Activated naive CD4-positive, alpha-beta T cell treated with anti-CD3 and anti-CD28 coated beads, Interleukin-2, amount 50 U/mL, for 72 hours (primary cell): ENCODE data around the gene AGBL4. TPM values are rescaled to one million over a fixed set of nuclear protein-coding genes. Genes with fewer than 3 reads are reported as not detected.

Source experiments
- ATAC-seq, 2 donors: fragments of 150-1000 bp; cut with Tn5 transposase; 2 replicates each; pipeline ENCODE4 v1.10.0; 2021; ENCODE audit warnings: mild to moderate bottlenecking in 2 of 2, moderate library complexity in 2 of 2
- DNase-seq, 2 donors: peaks; one replicate each; pipeline ENCODE4 v3.0.0; 2021 to 2022; ENCODE audit warnings: low spot score in 2 of 2
- H3K27ac Mint-ChIP-seq, 2 donors: one replicate each; pipeline ENCODE4 v1.8.0; 2022; ENCODE audit warnings: mild to moderate bottlenecking in 2 of 2, mixed read lengths in 2 of 2
- H3K36me3 Mint-ChIP-seq, 2 donors: one replicate each; pipeline ENCODE4 v1.8.0; 2022; ENCODE audit warnings: mixed read lengths in 2 of 2
- H3K9me3 Mint-ChIP-seq, 2 donors: one replicate each; pipeline ENCODE4 v1.8.0; 2022; ENCODE audit warnings: mixed read lengths in 2 of 2
- total RNA-seq, 2 donors: library from RNA; stranded (reverse); gene quantifications; one replicate each; pipeline ENCODE4 v1.2.3, GENCODE V29; 2022

The AGBL4 gene
- total RNA-seq, 2 donors from 2014 or later: 0.19 TPM; not detected in 1

- no peak overlapping the region for H3K27ac Mint-ChIP-seq
- ATAC-seq: no peak
- H3K36me3 Mint-ChIP-seq: no peaks in the 10 kb centered on the region
- no peaks in the 10 kb centered on the region for H3K9me3 Mint-ChIP-seq
- no peak for DNase-seq
Observed at GRCh38 chr1:48595613-48596012, 1428.1 kb downstream of the AGBL4 start.

- ATAC-seq (no peak), DNase-seq (no peak)
- no peak overlapping the region for H3K27ac Mint-ChIP-seq
- H3K9me3 Mint-ChIP-seq: no peaks in the 10 kb centered on the region
- no peaks in the 10 kb centered on the region for H3K36me3 Mint-ChIP-seq
Observed at GRCh38 chr1:48592330-48592729, 1431.4 kb downstream of the AGBL4 start.

GRCh38 chr1:48591181-48591580, 1432.6 kb downstream of the AGBL4 start:
- no peak for DNase-seq
- Mint-ChIP-seq H3K36me3 (no peaks in the 10 kb centered on the region), H3K9me3 (no peaks in the 10 kb centered on the region), H3K27ac (no peak overlapping the region)
- ATAC-seq: no peak

GRCh38 chr1:48588061-48588460, 1435.7 kb downstream of the AGBL4 start:
- no peaks in the 10 kb centered on the region for H3K36me3 Mint-ChIP-seq
- ATAC-seq: no peak
- no peaks in the 10 kb centered on the region for H3K9me3 Mint-ChIP-seq
- H3K27ac Mint-ChIP-seq: no peak overlapping the region
- DNase-seq: no peak

- DNase-seq (no peak), ATAC-seq (no peak)
- Mint-ChIP-seq H3K9me3 (no peaks in the 10 kb centered on the region), H3K36me3 (no peaks in the 10 kb centered on the region), H3K27ac (no peak overlapping the region)
Observed at GRCh38 chr1:48582408-48582807, 1441.3 kb downstream of the AGBL4 start.

GRCh38 chr1:48581270-48581669, 1442.5 kb downstream of the AGBL4 start:
- ATAC-seq: no peak
- no peaks in the 10 kb centered on the region for H3K9me3 Mint-ChIP-seq
- no peak overlapping the region for H3K27ac Mint-ChIP-seq

GRCh38 chr1:48576565-48576964, 1447.2 kb downstream of the AGBL4 start:
- no peak for ATAC-seq
- Mint-ChIP-seq H3K9me3 (no peaks in the 10 kb centered on the region), H3K27ac (no peak overlapping the region), H3K36me3 (no peaks in the 10 kb centered on the region)
- DNase-seq: no peak

More at GRCh38 chr1:48581270-48581669, 1442.5 kb downstream of the AGBL4 start:
- DNase-seq: no peak
- no peaks in the 10 kb centered on the region for H3K36me3 Mint-ChIP-seq

GRCh38 chr1:48572646-48573258, 1451.0 kb downstream of the AGBL4 start:
- peak in 1 of 2 donors; percentile 73 for ATAC-seq
- Mint-ChIP-seq H3K9me3 (no peaks in the 10 kb centered on the region), H3K27ac (no peak overlapping the region), H3K36me3 (no peaks in the 10 kb centered on the region)
- peak in 1 of 2 donors; percentile 14 for DNase-seq

- ATAC-seq (no peak), DNase-seq (no peak)
- H3K36me3 Mint-ChIP-seq: no peaks in the 10 kb centered on the region
- H3K27ac Mint-ChIP-seq: no peak overlapping the region
- no peaks in the 10 kb centered on the region for H3K9me3 Mint-ChIP-seq
Observed at GRCh38 chr1:48572134-48572533, 1451.6 kb downstream of the AGBL4 start.

GRCh38 chr1:48571303-48571987, 1452.3 kb downstream of the AGBL4 start:
- no peaks in the 10 kb centered on the region for H3K9me3 Mint-ChIP-seq
- no peak for ATAC-seq

GRCh38 chr1:48570568-48570967, 1453.2 kb downstream of the AGBL4 start:
- Mint-ChIP-seq H3K36me3 (no peaks in the 10 kb centered on the region), H3K27ac (no peak overlapping the region), H3K9me3 (no peaks in the 10 kb centered on the region)
- DNase-seq (no peak), ATAC-seq (no peak)

More at GRCh38 chr1:48571303-48571987, 1452.3 kb downstream of the AGBL4 start:
- H3K27ac Mint-ChIP-seq: no peak overlapping the region
- no peaks in the 10 kb centered on the region for H3K36me3 Mint-ChIP-seq
- DNase-seq: no peak

GRCh38 chr1:48568501-48568900, 1455.3 kb downstream of the AGBL4 start:
- H3K9me3 Mint-ChIP-seq: no peaks in the 10 kb centered on the region
- H3K27ac Mint-ChIP-seq: no peak overlapping the region
- no peak for DNase-seq
- H3K36me3 Mint-ChIP-seq: no peaks in the 10 kb centered on the region
- no peak for ATAC-seq

- Mint-ChIP-seq H3K36me3 (no peaks in the 10 kb centered on the region), H3K9me3 (no peaks in the 10 kb centered on the region), H3K27ac (no peak overlapping the region)
- DNase-seq (no peak), ATAC-seq (no peak)
Observed at GRCh38 chr1:48566492-48566891, 1457.3 kb downstream of the AGBL4 start.

GRCh38 chr1:48563021-48563420, 1460.7 kb downstream of the AGBL4 start:
- no peak for ATAC-seq
- H3K27ac Mint-ChIP-seq: no peak overlapping the region
- no peaks in the 10 kb centered on the region for H3K36me3 Mint-ChIP-seq

GRCh38 chr1:48561444-48561843, 1462.3 kb downstream of the AGBL4 start:
- Mint-ChIP-seq H3K27ac (no peak overlapping the region), H3K36me3 (no peaks in the 10 kb centered on the region), H3K9me3 (no peaks in the 10 kb centered on the region)
- ATAC-seq: no peak
- DNase-seq: no peak

More at GRCh38 chr1:48563021-48563420, 1460.7 kb downstream of the AGBL4 start:
- no peak for DNase-seq
- H3K9me3 Mint-ChIP-seq: no peaks in the 10 kb centered on the region

GRCh38 chr1:48560577-48560976, 1463.2 kb downstream of the AGBL4 start:
- ATAC-seq (peak in 1 of 2 donors; percentile 51), DNase-seq (no peak)
- Mint-ChIP-seq H3K27ac (no peak overlapping the region), H3K36me3 (no peaks in the 10 kb centered on the region), H3K9me3 (no peaks in the 10 kb centered on the region)

GRCh38 chr1:48560116-48560515, 1463.6 kb downstream of the AGBL4 start:
- Mint-ChIP-seq H3K9me3 (no peaks in the 10 kb centered on the region), H3K27ac (no peak overlapping the region), H3K36me3 (no peaks in the 10 kb centered on the region)
- ATAC-seq (no peak), DNase-seq (no peak)

GRCh38 chr1:48558366-48558765, 1465.4 kb downstream of the AGBL4 start:
- Mint-ChIP-seq H3K9me3 (no peaks in the 10 kb centered on the region), H3K36me3 (no peaks in the 10 kb centered on the region), H3K27ac (peak overlapping the region in 1 of 2 donors; percentile 48)
- DNase-seq (no peak), ATAC-seq (no peak)
